D721Med (cell line): ENCODE measurements around the gene ZMIZ1.

ENCODE experiments used
- DNase-seq: peaks from one replicate; pipeline ENCODE4 v3.0.0; 2011; ENCODE audit warnings: low spot score; ENCODE audit not compliant: insufficient read length
- FAIRE-seq: peaks from 2 replicates; lab custom pipeline; 2011; peaks lifted over from hg19 to GRCh38; lab: Jason Lieb, UNC
- CTCF ChIP-seq: IDR thresholded peaks from 2 replicates; pipeline ENCODE4 v1.5.1; 2012; ENCODE audit warnings: mild to moderate bottlenecking, control low read depth; ENCODE audit not compliant: insufficient read depth; ENCODE audit errors: missing control alignments

The ZMIZ1 gene

GRCh38 chr10:79056736-79057391, 11.9 kb upstream of the ZMIZ1 start:
- DNase-seq (no peak), FAIRE-seq (no peak)
- TF ChIP-seq CTCF = no peak

- FAIRE-seq = no peak
- no peak for TF ChIP-seq CTCF
- no peak for DNase-seq
Observed at GRCh38 chr10:79057481-79058275, 11.1 kb upstream of the ZMIZ1 start.

- FAIRE-seq = no peak
- no peak for DNase-seq
- TF ChIP-seq CTCF = no peak
Observed at GRCh38 chr10:79058899-79059841, 9.6 kb upstream of the ZMIZ1 start.

GRCh38 chr10:79059859-79060379, 8.8 kb upstream of the ZMIZ1 start:
- TF ChIP-seq CTCF = no peak
- FAIRE-seq = no peak
- no peak for DNase-seq

- TF ChIP-seq CTCF = no peak
- DNase-seq (no peak), FAIRE-seq (no peak)
Observed at GRCh38 chr10:79060641-79061255, 8.0 kb upstream of the ZMIZ1 start.

GRCh38 chr10:79061441-79062315, 7.1 kb upstream of the ZMIZ1 start:
- FAIRE-seq = no peak
- no peak for DNase-seq
- TF ChIP-seq CTCF = no peak
